NCI-H2227 treated with DMSO at 0.1 percent for 48 hours (cell line): ENCODE measurements around the gene ATP7A.
"Not testable (repeated sequence)": the region's sequence is repeated elsewhere in the genome, so short reads cannot be mapped to it uniquely, and the experiment has no call there.

Experiments
- DNase-seq: peaks from one replicate; lab custom pipeline; 2025; lab: John Stamatoyannopoulos, UW

Gene ATP7A

GRCh38 chrX:78037881-78038280 lies 127.4 kb downstream of the ATP7A start:
- DNase-seq: no peak

- DNase-seq: no peak
These were observed 132.1 kb downstream of the ATP7A start for GRCh38 chrX:78042601-78043000.

- DNase-seq: no peak
These were observed 135.9 kb downstream of the ATP7A start for GRCh38 chrX:78046362-78046761.

GRCh38 chrX:78048052-78048451 lies 137.6 kb downstream of the ATP7A start:
- no peak for DNase-seq

- no peak for DNase-seq
These were observed 153.2 kb downstream of the ATP7A start for GRCh38 chrX:78063687-78064086.

GRCh38 chrX:78064152-78064551 lies 153.7 kb downstream of the ATP7A start:
- no peak for DNase-seq

GRCh38 chrX:78064698-78065601 lies 154.5 kb downstream of the ATP7A start:
- DNase-seq: not testable (repeated sequence)

GRCh38 chrX:78066110-78066509 lies 155.6 kb downstream of the ATP7A start:
- no peak for DNase-seq

GRCh38 chrX:78071331-78071730 lies 160.8 kb downstream of the ATP7A start:
- no peak for DNase-seq

GRCh38 chrX:78073147-78074077 lies 162.9 kb downstream of the ATP7A start:
- DNase-seq: not testable (repeated sequence)

GRCh38 chrX:78074088-78074487 lies 163.6 kb downstream of the ATP7A start:
- DNase-seq: no peak

- no peak for DNase-seq
These were observed 165.4 kb downstream of the ATP7A start for GRCh38 chrX:78075787-78076389.

GRCh38 chrX:78081413-78081812 lies 170.9 kb downstream of the ATP7A start:
- not testable (repeated sequence) for DNase-seq

GRCh38 chrX:78092296-78092695 lies 181.8 kb downstream of the ATP7A start:
- DNase-seq: no peak

GRCh38 chrX:78098108-78098507 lies 187.6 kb downstream of the ATP7A start:
- DNase-seq: no peak
